Occipital lobe (tissue), 2 donors: Measurements from ENCODE around the gene MED27. TPM values are rescaled to one million over a fixed set of nuclear protein-coding genes. Genes with fewer than 3 reads are reported as not detected.

Experiments used
- DNase-seq: peaks from one replicate; lab custom pipeline; 2025; lab: John Stamatoyannopoulos, UW
- total RNA-seq: library from RNA; depleted of rRNA; stranded (reverse); fragments of >200 nt; gene quantifications from one replicate; pipeline ENCODE4 v1.2.3, GENCODE V29; 2014

Gene MED27
- total RNA-seq, 1 donor from 2014 or later: 11.5 TPM

- no peak for DNase-seq
Measured at GRCh38 chr9:131838530-131839280, 241.0 kb downstream of the MED27 start.

- DNase-seq: no peak
Measured at GRCh38 chr9:131837836-131838235, 241.8 kb downstream of the MED27 start.

- DNase-seq: no peak
Measured at GRCh38 chr9:131837316-131837715, 242.4 kb downstream of the MED27 start.

GRCh38 chr9:131836607-131837315, 242.9 kb downstream of the MED27 start:
- no peak for DNase-seq

- no peak for DNase-seq
Measured at GRCh38 chr9:131836021-131836420, 243.6 kb downstream of the MED27 start.

GRCh38 chr9:131835151-131835910, 244.3 kb downstream of the MED27 start:
- peak; percentile 30 for DNase-seq

- DNase-seq: no peak
Measured at GRCh38 chr9:131834721-131835120, 244.9 kb downstream of the MED27 start.

GRCh38 chr9:131833906-131834305, 245.8 kb downstream of the MED27 start:
- no peak for DNase-seq

GRCh38 chr9:131833083-131833482, 246.6 kb downstream of the MED27 start:
- DNase-seq: no peak

- no peak for DNase-seq
Measured at GRCh38 chr9:131831380-131832165, 248.1 kb downstream of the MED27 start.

- no peak for DNase-seq
Measured at GRCh38 chr9:131827821-131828369, 251.8 kb downstream of the MED27 start.

- DNase-seq: no peak
Measured at GRCh38 chr9:131826966-131827525, 252.6 kb downstream of the MED27 start.

GRCh38 chr9:131826053-131826452, 253.6 kb downstream of the MED27 start:
- no peak for DNase-seq

- no peak for DNase-seq
Measured at GRCh38 chr9:131824953-131825495, 254.6 kb downstream of the MED27 start.

- no peak for DNase-seq
Measured at GRCh38 chr9:131824155-131824594, 255.5 kb downstream of the MED27 start.

- no peak for DNase-seq
Measured at GRCh38 chr9:131823701-131824146, 255.9 kb downstream of the MED27 start.

- DNase-seq: no peak
Measured at GRCh38 chr9:131818089-131818488, 261.6 kb downstream of the MED27 start.

- DNase-seq: no peak
Measured at GRCh38 chr9:131817627-131818026, 262.0 kb downstream of the MED27 start.

GRCh38 chr9:131817073-131817472, 262.6 kb downstream of the MED27 start:
- DNase-seq: no peak
